ENCODE results near the gene PRSS23. TPM values are rescaled to one million over a fixed set of nuclear protein-coding genes. Genes with fewer than 3 reads are reported as not detected.
"Not testable (repeated sequence)": the region's sequence is repeated elsewhere in the genome, so short reads cannot be mapped to it uniquely, and the experiment has no call there.

PRSS23 gene
- total RNA-seq, 2 donors from 2014 or later, result 12.9 to 63.4 TPM

GRCh38 chr11:86806903-86807302 lies 6.6 kb downstream of the PRSS23 start:
- no peak for DNase-seq
- intact Hi-C loops (cut with DNase I), result no loop called here
- ATAC-seq, result no peak

DNA sequence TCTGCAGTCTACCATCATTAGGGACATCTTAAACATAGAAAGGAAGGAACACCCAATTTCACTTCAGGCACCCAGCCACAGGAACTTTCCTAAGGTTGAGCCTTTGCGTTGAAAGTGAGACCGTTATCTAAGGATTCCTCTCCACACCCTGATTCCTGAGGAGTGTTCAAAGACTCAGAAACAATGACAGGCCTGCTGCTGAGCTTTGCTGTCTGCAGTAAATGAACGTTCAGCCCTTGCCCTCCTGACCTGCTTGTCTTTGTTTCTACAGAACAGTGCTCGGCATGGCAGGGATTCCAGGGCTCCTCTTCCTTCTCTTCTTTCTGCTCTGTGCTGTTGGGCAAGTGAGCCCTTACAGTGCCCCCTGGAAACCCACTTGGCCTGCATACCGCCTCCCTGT lies 7.0 kb downstream of the PRSS23 start:
- DNase-seq (no peak), ATAC-seq (no peak)
- intact Hi-C loops (cut with DNase I), result no loop called here

DNA sequence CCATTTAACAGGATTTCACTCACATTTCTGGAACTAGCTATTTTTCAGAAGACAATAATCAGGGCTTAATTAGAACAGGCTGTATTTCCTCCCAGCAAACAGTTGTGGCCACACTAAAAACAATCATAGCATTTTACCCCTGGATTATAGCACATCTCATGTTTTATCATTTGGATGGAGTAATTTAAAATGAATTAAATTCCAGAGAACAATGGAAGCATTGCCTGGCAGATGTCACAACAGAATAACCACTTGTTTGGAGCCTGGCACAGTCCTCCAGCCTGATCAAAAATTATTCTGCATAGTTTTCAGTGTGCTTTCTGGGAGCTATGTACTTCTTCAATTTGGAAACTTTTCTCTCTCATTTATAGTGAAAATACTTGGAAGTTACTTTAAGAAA lies 9.2 kb downstream of the PRSS23 start:
- intact Hi-C loops (cut with DNase I), result no loop called here
- DNase-seq (no peak), ATAC-seq (no peak)

- intact Hi-C loops (cut with DNase I), result loop anchor here in 1 of 2 donors (5.0 kb wide), 1 partner anchor 203 kb away; no protein-coding TSS in a partner anchor
- ATAC-seq (no peak), DNase-seq (no peak)
Measured at GRCh38 chr11:86810288-86810687, 9.9 kb downstream of the PRSS23 start.

- no peak for DNase-seq
- peak in 1 of 2 donors; percentile 67 for ATAC-seq
- intact Hi-C loops (cut with DNase I), result loop anchor here in 1 of 2 donors (5.0 kb wide), 1 partner anchor 204 kb away; no protein-coding TSS in a partner anchor
Measured at GRCh38 chr11:86811637-86812321, 11.4 kb downstream of the PRSS23 start.

- no peak for DNase-seq
- intact Hi-C loops (cut with DNase I), result loop anchor here in 1 of 2 donors (5.0 kb wide), 1 partner anchor 205 kb away; no protein-coding TSS in a partner anchor
- ATAC-seq, result no peak
Measured at GRCh38 chr11:86812322-86812670, 12.0 kb downstream of the PRSS23 start.

GRCh38 chr11:86812981-86813380 lies 12.6 kb downstream of the PRSS23 start:
- intact Hi-C loops (cut with DNase I), result loop anchor here in 1 of 2 donors (5.0 kb wide), 1 partner anchor 206 kb away; no protein-coding TSS in a partner anchor
- ATAC-seq (peak in 1 of 2 donors; percentile 32), DNase-seq (no peak)

GRCh38 chr11:86814775-86815174 lies 14.4 kb downstream of the PRSS23 start:
- intact Hi-C loops (cut with DNase I), result loop anchor here (5.0 kb wide), 1 partner anchor 207 kb away; no protein-coding TSS in a partner anchor
- DNase-seq (no peak), ATAC-seq (peak; percentile 21 to 39)

- DNase-seq (no peak), ATAC-seq (no peak)
- intact Hi-C loops (cut with DNase I), result loop anchor here in 1 of 2 donors (5.0 kb wide), 1 partner anchor 208 kb away; no protein-coding TSS in a partner anchor
Measured at GRCh38 chr11:86815726-86816125, 15.4 kb downstream of the PRSS23 start.

DNA sequence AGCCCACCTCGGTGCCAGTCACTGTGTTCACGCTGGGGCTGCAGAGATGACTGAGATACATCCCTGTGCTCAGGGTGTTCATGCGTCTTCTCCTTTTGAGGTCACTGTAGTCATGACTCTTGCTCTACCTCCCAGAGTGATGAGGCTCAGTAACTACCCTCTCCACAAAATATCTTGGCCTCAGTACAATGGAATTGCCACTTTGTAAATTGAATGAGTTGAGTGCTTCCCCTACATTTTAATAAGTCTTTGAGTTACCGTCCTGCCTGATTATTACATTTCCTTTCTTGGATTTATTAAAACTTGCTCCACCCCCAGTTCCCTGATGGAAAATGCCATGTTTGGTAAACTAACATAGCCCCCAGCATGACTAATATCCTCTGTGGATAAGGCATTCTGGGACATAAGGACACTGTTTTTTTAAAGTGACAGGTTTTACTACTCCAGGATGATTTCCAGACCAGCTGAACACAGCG lies 15.9 kb downstream of the PRSS23 start:
- no peak for DNase-seq
- intact Hi-C loops (cut with DNase I), result loop anchor here in 1 of 2 donors (5.0 kb wide), 1 partner anchor 209 kb away; no protein-coding TSS in a partner anchor
- ATAC-seq, result peak in 1 of 2 donors; percentile 27

DNA sequence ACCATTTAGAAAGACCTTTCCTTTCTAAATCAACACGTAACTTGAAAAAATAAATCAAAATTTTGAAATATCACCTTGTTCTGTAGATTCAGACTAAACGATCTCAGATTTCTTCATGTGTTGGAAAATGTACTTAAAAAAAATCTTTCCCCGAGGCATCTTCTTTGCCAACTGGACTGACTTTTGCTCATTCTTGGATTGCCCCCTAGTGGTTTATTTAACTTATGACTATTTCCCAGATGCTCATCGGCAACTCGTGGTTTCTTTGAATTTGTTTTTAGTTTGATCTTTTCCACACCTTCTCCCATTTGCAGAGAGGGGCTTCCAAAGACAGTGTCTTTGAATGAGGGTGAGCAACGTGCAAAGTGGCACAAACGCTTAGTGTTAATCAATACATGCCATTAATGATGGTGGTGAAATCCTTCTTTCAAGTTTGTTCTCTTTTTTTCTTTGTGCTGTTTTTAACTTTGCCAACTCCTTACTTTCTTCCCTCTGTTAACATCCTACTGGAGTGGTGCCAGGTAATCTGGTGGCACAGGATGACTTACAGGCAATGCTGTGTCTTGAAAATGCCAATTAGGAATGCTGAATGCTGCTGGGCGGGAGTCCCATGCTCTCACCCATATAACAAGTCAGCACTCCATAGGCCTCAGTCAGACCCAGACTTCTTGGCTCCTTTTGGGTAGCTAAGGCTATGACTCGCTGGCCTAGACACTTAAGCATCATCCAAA lies 18.3 kb downstream of the PRSS23 start:
- ATAC-seq (peak; percentile 33 to 41), DNase-seq (no peak)
- intact Hi-C loops (cut with DNase I), result loop anchor here (2.0 to 5.0 kb wide), 3 partner anchors 211 to 364 kb away; no protein-coding TSS in a partner anchor

DNA sequence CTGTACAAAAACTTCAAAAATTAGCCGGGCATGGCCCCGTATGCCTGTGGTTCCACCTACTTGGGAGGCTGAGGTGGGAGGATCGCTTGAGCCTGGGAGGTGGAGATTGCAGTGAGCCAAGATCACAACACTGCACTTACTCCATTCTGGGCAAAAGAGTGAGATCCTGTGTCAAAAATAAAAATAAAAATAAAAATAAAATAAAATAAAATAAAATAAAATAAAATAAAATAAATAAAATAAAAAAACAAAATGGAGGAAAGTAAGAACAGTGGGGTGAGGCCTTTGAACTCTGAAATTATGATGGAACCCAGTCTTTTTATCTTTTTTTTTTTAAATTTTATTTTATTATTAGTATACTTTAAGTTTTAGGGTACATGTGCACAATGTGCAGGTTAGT lies 23.8 kb downstream of the PRSS23 start:
- intact Hi-C loops (cut with DNase I); DNase-seq; ATAC-seq: not testable (repeated sequence)

DNA sequence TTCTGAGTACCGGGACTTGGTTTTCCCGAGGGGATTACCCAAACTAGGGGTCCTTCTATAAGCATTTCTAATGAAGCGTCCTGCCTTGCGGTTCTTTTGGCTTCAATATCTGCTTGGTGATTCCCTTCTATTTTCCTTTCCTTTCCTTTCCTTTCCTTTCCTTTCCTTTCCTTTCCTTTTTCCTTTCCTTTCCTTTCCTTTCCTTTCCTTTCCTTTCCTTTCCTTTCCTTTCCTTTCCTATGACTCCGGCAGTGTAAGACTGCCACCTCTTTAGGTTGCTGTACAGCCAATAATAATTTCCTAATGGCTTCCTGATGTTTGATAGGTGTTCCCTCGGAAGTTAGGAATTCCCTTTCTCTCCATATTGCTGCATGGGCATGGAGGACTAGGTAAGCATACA lies 34.0 kb downstream of the PRSS23 start:
- intact Hi-C loops (cut with DNase I); ATAC-seq; DNase-seq: not testable (repeated sequence)

GRCh38 chr11:86844762-86845508 lies 44.6 kb downstream of the PRSS23 start:
- intact Hi-C loops (cut with DNase I); ATAC-seq; DNase-seq: not testable (repeated sequence)

- intact Hi-C loops (cut with DNase I), result no loop called here
- no peak for ATAC-seq
- DNase-seq, result no peak
Measured at GRCh38 chr11:86848132-86848531, 47.8 kb downstream of the PRSS23 start.

GRCh38 chr11:86849679-86850078 lies 49.3 kb downstream of the PRSS23 start:
- intact Hi-C loops (cut with DNase I), result no loop called here
- ATAC-seq, result no peak
- DNase-seq, result no peak
